Endothelial cell of hepatic sinusoid (primary cell): ENCODE measurements around the gene DOCK2.
"Not testable (repeated sequence)": the region's sequence is repeated elsewhere in the genome, so short reads cannot be mapped to it uniquely, and the experiment has no call there.

ENCODE experiments used
- in situ Hi-C: cut with HindIII; loops from 2 replicates; pipeline ENCODE4 v1.10.0; 2017; ENCODE audit warnings: low sequenced_read_pairs

DOCK2 gene

DNA sequence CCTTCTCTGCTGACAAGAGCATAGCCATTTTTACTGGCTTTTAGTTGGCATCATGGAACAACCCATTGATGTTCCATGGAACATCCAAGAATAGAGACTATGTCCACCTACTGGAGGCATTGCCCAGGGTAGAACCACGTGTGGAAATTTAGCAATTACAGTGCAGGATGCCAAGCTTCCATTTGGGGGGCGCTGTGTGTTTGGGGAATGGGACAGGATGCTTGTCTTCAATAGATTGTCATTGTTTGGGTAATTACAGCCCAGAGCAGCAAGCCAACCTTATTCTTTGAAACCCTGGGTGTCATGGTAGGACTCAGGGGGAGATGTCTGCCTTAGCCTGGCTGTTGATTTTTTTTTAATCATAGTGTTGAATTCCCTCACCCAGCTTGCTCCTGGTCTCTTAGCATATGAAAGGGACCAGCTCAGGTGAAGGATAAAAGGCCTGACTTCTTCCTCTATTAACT, 171.1 kb downstream of the DOCK2 start:
- in situ Hi-C loops = loop anchor here (5.0 kb wide), 1 partner anchor 59 kb away; no protein-coding TSS in a partner anchor

DNA sequence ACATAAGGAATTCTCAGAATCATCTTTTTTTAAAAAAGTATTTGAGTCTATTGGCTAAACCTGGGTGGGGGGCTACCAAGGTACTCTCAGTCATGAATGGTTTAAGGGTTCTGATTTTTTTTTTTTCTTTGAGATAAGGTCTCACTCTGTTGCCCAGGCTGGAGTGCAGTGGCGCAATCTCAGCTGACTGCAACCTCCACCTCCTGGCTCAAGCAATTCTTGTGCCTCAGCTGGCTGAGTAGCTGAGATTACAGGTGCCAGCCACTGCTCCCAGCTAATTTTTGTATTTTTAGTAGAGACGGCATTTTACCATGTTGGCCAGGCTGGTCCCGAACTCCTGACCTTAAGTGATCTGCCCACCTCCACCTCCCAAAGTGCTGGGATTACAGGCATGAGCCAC, 171.8 kb downstream of the DOCK2 start:
- in situ Hi-C loops = loop anchor here (5.0 kb wide), 1 partner anchor 58 kb away; no protein-coding TSS in a partner anchor

DNA sequence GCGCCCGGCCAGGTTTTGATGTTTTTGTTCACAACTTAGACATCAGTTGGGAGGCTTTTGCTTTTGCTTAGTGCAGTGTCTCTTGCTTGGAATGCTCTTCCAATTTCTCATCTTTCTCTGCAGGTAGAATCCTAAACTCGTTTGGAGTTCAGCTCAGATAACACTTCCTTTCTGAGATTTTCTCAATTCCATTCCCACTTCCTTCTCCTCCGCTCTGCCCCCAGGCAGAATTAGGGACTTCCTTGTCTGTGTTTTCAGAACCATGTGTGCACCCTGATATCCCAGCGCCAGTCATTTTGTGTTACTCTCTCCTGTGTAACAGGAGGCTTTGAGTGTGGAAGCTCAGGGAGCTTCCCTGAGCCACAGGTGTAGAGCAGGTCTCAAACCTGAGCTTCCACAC, 172.2 kb downstream of the DOCK2 start:
- in situ Hi-C loops = loop anchor here (5.0 kb wide), 1 partner anchor 58 kb away; no protein-coding TSS in a partner anchor

DNA sequence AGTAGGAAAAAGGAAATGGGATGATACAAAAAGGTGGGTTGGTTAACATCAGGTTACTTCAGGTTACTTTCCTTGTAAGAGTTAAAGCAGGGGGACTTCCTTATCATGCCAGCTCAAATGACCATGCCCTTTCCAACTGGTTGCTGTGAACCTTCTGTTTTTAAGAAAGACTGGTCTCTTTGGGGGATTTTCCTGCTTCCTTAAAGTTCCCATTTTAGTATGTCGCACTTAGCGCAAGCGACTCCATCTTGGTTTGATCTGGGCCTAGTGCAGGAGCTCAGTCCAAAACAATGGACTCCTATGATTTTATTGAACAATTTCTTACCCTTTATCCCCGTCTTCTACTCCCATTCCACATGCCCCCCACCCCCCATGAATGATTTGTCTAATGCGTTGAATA, 173.4 kb downstream of the DOCK2 start:
- in situ Hi-C loops = no loop called here

DNA sequence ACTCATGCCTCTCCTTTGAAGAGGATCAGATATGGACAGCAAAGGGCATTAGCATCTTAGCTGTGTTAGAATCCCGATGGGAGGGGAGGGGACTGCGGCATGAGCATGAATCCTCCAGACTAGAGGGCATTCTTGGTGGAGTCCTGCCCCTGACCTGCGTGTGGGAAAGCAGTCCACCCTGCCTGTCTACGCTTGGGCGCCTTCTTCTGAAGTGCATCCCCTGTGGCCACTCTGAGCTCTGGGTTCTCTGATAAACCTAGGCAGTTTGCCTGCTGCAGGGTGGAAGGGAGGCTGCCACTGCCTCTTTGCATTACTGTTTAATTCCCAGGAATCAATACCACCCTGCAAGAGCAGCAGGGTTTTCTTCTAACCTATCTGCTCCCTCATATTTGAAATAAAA, 173.9 kb downstream of the DOCK2 start:
- in situ Hi-C loops = no loop called here

DNA sequence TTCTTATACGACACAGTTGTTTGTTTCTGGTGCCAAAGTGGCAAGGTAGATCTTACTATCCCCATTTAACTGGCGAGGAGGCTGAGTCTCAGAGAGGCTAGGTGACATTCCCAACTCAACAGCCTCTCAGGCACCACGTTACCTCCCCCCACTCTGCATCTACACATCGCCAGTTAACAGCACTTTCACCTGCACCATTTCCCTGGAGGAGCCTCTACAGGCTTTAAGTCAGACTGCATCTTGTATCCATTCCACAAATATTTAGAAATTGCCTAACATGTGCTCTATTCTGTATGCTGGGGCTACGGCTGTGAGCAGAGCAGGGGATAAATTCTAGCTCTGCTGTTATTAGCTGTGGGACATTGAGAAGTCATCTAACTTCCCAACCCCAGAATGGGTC, 174.6 kb downstream of the DOCK2 start:
- in situ Hi-C loops = no loop called here

DNA sequence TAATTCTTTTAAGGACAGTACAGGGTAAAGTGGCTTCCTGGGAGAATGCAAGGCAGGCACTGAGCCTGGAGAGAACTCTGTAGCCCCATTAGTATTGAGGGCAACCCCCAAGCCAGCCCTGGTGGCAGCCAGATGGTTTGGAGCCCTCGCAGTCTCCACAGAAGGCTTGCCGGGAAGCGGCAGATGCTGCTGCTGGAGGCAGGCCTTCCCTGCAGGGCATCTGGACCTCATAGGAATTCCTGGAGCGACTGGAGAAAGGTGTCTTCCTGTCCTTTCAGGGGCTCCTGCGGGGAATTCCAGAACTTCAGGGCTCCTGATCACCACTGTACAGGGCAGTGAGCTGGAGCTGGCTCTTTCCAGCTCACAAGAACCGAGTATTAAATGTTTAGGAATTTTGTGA, 175.7 kb downstream of the DOCK2 start:
- in situ Hi-C loops = no loop called here

DNA sequence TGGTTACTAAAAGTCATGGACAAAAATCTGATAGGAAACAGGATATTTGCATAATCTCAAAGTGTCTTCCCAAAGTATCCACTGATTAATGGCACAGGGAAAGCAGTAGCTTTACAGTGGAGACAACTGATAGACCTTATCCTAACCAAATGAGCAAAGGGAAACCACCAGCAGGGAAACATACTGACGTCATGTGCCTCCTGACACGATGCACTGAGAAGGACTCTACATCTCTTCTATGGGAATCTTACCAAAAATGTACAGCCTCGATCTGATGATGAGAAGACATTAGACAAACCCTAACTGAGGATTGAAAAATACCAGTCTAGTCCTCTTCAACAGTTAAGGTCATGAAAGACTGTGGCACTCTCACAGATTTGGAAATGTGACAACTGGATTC, 177.0 kb downstream of the DOCK2 start:
- in situ Hi-C loops = no loop called here

DNA sequence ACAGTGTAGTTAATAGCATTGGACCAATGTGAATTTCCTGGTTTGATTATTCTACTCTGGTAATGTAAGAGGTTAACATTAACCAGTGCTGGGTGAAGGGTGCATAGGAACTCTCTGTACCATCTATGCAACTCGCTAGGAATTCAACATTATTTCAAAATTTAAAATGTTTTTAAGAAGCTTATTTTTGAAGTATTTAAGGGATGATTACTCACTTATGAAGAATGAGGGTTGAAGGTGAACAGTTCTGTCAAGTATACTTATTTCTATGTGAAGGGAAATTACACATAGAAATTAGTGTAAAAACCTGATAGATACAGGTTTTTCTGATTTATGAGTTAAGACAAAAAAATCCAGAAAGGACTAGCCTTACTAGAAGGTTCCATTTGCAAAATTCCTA, 177.4 kb downstream of the DOCK2 start:
- in situ Hi-C loops = no loop called here

DNA sequence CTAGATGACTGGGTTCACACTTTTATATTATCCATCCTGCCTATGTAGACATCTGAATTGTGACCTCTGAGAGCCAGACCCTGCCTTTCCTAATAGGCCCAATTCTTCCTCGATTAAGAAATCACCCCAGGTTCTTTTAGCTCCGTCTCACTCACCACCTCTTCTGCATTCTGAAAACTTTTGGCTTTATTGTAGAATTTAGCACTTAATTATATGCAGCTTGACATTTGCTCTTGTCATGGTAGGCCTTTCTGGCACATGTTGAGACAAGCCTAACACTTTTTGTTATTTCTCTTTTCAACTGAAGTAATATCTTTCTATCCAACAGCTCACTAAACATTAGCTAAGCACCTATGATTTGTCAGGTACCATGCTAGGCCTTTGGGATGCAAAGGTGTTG, 180.0 kb downstream of the DOCK2 start:
- in situ Hi-C loops = no loop called here

DNA sequence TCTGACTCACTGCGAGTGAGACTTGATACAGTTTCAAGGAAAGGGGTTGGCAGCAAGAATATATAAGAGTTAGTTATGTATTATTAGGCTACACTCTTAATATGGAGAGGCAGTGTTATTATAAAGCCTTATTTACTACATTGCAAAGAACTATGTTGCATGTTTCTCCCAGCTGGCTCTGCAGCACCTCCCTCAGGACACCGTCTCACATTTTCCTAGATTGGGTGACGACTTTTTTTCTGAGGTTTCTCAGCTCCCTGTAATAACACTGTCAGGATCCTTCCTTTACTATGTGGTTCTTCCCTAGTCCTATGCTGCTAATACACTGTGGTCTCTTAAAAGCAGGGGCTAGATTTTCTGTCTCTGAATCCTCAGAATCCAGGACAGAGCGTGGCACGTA, 189.5 kb downstream of the DOCK2 start:
- in situ Hi-C loops = no loop called here

DNA sequence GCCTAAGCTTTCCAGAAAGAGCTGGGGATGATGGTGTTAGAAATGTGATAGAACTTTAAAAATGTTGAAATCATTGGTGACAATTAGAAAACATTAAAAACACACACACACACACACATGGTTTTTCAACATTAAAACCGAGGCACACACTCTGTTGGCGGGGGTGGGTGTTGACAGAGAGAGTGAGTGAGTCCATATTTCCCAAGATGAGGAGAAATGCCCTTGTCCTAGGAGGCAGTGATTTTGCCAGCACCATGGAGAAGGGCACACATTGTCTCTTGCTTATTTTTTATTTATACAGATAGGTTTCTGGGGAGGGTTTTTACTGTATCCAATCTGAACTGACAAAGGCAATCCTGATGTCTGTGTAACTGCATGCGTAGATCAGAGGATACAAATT, 190.7 kb downstream of the DOCK2 start:
- in situ Hi-C loops = no loop called here

DNA sequence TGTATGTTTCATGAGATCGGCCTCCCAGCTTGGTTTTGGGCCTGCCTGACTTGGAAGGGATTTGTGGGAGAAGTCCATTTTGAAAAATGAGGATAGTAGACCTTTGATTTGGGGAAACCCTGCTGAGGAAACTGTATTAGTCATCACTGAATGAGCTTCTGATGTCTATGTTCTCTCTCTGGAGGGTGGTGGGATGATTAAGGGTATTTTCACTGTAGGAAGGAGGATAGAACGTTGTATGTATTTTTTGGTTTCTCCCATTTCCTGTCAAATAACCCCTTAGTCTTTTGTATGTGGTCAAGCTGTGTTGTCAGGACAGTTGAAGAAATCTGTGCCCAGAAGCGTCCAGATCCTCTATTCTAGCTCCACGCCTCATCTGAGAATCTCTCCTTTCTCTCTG, 191.3 kb downstream of the DOCK2 start:
- in situ Hi-C loops = no loop called here

DNA sequence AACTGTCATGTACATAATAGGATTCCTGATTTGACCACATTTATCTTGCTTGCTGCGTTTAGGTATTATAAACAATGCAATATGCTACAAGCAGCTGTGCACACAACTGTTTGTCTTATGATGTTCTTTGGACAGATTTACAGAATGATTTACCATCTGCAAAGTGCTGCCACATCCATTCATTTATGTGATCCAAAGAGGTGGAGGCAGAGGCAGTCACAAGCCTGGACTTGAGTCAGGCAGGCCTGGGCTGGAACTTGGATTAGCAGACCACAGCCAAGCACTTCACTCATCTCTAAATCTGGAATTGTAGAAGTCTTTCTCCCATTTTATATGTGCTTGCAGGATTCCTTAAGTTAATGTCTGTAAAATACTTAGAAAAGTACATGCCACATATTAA, 194.3 kb downstream of the DOCK2 start:
- in situ Hi-C loops = no loop called here

DNA sequence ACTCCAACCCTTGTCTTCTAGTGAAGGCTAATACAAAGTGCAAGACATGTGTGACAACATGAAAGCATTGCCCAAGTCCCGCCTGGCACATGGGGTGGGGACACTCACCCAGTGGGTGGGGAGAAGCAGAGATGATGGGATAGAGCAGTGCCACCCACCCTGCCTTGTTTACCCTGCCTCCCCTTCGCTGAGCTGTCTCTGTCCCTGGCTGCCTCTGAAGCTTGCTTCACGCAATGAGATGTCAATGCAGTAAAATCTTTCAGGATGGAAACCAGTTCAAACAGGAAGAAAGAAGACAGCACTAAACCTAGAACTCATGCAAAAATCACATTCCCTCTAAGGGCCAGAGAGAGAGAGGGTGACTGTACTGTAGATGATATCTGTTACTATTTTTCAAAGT, 195.2 kb downstream of the DOCK2 start:
- in situ Hi-C loops = no loop called here

DNA sequence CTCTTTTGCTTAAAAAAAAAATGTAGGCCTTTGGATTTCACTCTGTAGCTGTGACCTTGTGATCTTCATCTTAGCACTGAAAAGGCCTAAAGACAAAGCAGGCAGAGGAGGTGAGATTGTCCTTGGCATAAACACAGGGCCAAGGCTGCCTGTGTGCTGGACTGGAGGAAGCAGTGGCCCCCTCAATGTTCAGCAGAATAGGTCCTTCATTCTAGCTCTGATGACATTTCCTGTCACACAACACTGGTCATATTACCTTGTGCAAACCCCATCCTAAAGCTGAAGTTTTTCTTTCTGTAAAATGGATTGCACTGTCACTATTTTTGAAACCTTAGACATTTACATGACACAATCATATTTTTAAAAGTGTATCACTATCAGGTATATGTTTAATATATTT, 195.8 kb downstream of the DOCK2 start:
- in situ Hi-C loops = no loop called here

DNA sequence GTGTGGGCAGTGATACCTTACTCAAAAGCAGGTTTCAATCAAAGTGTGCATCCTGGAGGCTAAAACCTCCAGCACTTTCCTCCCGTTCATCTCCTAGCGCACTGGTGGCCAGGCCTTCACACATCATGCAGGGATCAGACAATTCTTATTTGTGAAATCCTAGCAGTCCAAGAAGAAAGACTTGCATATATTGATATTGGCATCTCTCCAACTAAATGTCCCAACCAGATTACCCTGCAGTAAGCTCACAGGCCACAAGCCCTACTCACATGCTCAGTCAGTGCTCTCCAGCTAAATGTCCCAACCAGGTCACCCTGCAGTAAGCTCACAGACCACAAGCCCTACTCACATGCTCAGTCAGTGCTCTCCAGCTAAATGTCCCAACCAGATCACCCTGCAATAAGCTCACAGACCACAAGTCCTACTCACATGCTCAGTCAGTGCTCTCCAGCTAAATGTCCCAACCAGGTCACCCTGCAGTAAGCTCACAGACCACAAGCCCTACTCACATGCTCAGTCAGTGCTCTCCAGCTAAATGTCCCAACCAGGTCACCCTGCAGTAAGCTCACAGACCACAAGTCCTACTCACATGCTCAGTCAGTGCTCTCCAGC, 196.7 kb downstream of the DOCK2 start:
- in situ Hi-C loops = not testable (repeated sequence)

DNA sequence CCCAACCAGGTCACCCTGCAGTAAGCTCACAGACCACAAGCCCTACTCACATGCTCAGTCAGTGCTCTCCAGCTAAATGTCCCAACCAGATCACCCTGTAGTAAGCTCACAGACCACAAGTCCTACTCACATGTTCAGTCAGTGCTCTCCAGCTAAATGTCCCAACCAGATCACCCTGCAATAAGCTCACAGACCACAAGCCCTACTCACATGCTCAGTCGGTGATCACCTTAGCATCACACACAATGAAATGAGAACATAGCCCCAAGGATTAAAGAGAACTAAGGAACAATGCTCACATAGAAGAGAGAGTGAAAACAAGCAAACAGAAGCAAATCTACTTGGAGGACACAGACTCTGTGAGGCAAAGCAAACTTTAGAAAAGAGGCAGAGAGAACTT, 197.5 kb downstream of the DOCK2 start:
- in situ Hi-C loops = not testable (repeated sequence)

DNA sequence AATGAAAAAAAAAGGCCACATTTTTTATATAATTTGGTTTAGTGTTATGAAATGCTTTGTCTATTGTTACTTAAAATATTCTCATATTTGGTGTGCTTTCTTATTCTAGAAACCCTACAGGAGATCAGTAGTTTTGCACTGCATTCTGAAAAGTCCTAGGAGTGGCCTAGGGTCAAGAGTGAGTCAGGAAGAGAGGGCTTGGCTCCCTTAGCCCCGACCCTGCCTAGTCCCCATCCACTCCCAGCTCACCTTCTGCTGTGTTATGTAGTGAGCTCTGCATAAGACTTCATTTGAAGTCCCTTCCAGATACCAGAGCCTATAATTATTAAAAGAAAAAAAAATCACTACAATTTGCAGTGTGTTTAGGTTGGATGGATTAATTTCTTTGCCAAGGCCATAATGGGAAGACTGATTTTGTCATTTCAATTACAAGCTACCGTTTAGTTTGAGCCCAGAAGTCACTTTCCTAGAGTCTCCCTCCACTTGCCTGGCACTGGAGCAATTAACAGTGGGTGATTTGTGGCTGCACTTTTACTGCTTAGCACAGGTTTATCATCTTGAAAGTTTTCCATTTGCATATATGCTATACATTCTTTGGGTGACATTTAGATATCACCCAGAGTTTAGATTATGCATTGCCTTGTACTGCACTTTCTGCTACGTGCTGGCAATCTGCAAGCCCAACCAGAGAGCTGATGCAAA, 199.9 kb downstream of the DOCK2 start:
- in situ Hi-C loops = no loop called here

DNA sequence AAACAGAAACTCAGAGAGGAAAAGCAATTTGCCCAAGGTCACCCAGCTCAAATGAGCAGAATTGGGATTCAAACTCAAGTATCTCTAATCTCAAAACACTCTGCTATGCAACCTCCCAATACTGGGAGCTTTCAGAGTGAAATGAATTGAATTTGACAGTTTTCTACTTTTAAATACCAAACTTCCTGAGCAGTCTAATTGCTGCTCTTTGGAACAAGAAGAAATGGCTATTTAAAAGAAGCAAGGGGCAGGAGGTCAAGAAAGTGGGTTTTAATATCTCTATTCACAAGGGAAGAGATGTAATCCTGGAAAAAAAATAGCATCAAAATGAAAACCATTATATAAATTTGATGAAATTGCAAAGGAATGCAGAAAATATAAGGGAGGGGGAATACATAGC, 200.6 kb downstream of the DOCK2 start:
- in situ Hi-C loops = no loop called here

DNA sequence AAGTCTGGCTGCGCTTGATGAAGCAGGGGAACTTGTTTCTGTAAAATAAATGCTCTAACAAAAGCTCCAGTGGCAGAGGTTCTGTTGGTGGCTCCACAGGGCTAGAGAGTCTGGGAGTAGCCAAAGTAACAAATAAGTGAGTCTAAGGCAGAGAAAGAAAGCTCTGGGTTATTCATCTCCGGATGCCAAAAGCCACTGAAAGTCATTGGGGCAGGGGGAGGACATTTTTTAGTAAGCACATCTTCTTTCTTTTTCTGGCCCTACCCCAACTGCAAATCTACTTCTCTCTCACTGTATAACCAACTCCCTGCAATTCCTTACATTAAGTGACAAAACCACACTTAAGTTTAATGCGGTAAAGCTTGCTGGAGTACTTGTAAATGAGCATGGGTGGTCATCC, 201.6 kb downstream of the DOCK2 start:
- in situ Hi-C loops = no loop called here

DNA sequence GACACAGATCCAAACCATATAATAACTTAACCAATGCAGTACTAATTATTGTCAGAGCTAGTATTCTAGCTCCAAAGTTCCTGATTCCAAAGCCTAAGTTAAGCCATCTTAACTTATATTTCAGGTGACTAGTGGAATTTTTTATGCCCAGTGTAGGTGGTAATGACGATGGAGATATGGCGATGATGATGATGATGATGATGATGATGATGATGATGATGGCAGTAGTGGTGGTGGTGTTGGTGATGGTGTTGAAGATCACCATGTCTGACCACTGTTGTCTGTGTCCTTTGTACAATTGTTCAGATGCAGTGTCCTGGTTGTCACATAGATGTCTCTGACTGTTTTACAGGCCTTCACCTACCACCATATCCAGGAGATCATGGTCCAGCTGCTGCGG, 203.3 kb downstream of the DOCK2 start:
- in situ Hi-C loops = no loop called here

DNA sequence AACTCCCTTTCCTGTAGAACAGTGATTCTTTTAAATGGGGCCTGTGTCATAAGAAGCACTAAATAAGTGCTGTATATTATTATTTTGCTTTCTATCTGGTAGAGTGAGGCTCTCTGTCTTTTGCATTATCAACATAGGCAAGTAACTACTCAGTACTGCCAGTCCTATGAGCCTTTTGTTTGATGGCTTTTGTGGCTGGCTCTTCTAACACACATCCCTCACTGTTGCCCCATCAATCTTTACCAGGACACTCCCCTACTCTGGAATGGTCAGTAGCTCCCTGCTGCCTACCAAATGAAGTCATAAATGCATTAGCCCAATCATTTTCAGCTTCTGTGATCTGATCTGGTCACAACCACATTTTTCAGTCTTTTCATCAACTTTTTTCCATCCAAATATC, 205.6 kb downstream of the DOCK2 start:
- in situ Hi-C loops = no loop called here
